ENCODE data around the gene SHOC2.

DNA sequence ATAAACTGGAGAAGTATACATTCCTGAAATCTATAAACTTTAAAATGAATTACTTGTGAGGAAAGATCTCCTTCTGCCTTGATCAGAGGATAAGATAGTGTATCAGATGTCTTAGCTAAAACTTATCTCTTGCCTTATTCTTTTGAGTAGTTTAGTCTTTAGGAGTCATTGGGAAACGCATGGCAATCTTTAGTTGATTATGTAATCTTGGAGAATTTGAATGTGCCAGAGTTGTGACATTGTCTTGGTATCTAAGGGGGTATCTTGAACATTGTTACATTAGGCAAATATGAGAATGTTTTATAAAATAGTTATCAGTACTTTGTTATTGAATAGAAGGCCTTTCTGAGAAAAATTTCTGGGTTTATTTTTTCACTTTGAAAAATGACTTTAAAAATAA is 95.8 kb downstream of the SHOC2 start:
- no peak for TF ChIP-seq CTCF (conservative IDR thresholded peaks at IDR 0.05)
- no peak for TF ChIP-seq ZFX (IDR thresholded peaks at IDR 0.05)
